ENCODE data around the gene CNEP1R1.

The CNEP1R1 gene

DNA sequence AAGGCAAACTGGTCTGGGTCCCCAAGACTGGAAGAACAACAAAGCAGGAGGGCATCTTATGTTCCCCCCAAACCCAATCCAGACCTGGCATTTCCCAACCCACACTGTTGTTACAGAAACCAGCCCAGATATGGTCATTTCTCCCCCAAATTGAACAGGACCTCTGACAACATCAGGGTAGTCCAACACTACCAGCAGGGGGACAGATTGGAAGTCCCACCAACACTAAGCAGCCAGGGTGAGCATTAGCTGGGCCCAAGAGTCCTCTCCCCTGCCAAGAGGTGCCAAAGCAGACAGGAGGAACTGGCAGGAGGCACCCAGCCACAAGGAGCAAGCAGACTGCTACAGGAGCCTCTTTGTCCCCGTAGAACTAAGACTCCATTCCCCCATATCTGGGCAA lies 29.3 kb upstream of the CNEP1R1 start:
- Histone ChIP-seq H4K20me1 (ENCODE audit: insufficient read depth, low read length, poor library complexity, severe bottlenecking) (no peaks in the 10 kb centered on the region), H3K9me2 (replicated peaks; ENCODE audit: low read depth, low read length) (no peaks in the 10 kb centered on the region), H3K36me3 (ENCODE audit: insufficient read depth, low read length) (no peaks in the 10 kb centered on the region), H2AFZ (ENCODE audit: low read length) (no peak overlapping the region), H3K79me2 (ENCODE audit: insufficient read depth, low read length) (no peaks in the 10 kb centered on the region), H3K4me3 (ENCODE audit: low read length, poor library complexity, severe bottlenecking) (no peak overlapping the region), H3K4me1 (ENCODE audit: insufficient read depth, low read length, poor library complexity, severe bottlenecking) (no peaks in the 10 kb centered on the region), H3K4me2 (ENCODE audit: low read depth, low read length, poor library complexity, severe bottlenecking) (no peak overlapping the region), H3K9ac (ENCODE audit: low read depth, low read length, poor library complexity, severe bottlenecking) (no peak overlapping the region), H3K27me3 (ENCODE audit: insufficient read depth, low read length, poor library complexity, severe bottlenecking) (no peaks in the 10 kb centered on the region), H3F3A (ENCODE audit: low read depth) (no peaks in the 10 kb centered on the region), H3K9me3 (ENCODE audit: insufficient read depth, low read depth, low read length) (no peaks in the 10 kb centered on the region)
- no peak for TF ChIP-seq EZH2phosphoT487 (IDR thresholded peaks at IDR 0.05; ENCODE audit: borderline replicate concordance)
- TF ChIP-seq, protein P1, sequence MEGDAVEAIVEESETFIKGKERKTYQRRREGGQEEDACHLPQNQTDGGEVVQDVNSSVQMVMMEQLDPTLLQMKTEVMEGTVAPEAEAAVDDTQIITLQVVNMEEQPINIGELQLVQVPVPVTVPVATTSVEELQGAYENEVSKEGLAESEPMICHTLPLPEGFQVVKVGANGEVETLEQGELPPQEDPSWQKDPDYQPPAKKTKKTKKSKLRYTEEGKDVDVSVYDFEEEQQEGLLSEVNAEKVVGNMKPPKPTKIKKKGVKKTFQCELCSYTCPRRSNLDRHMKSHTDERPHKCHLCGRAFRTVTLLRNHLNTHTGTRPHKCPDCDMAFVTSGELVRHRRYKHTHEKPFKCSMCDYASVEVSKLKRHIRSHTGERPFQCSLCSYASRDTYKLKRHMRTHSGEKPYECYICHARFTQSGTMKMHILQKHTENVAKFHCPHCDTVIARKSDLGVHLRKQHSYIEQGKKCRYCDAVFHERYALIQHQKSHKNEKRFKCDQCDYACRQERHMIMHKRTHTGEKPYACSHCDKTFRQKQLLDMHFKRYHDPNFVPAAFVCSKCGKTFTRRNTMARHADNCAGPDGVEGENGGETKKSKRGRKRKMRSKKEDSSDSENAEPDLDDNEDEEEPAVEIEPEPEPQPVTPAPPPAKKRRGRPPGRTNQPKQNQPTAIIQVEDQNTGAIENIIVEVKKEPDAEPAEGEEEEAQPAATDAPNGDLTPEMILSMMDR (conservative IDR thresholded peaks at IDR 0.05; ENCODE audit: low read length) = no peak; the same call in 1 of the 2 replicates

DNA sequence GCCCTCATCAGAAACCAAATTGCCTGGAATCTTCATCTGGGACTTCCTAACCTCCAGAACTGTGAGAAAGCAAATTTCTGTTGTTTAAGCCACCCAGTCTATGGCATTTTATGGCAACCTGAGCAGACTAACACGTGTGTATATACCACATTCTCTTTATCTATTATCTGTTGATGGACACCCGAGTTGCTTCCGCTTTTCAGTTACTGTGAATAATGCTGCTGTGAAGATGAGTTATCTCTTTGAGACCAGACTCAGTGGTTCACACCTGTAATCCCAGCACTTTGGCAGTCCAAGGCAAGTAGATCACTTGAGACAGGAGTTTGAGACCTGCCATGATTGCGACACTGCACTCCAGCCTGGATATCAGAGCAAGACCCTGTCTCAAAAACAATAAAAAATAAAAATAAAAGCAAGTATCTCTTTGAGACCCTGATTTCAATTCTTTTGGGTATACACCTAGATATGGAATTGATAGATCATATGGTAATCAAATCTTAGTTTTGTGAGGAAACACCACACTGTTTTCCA lies 27.2 kb upstream of the CNEP1R1 start:
- no peak overlapping the region for H3K4me2 ChIP-seq (ENCODE audit: low read depth, low read length, poor library complexity, severe bottlenecking)
- no peaks in the 10 kb centered on the region for H3F3A ChIP-seq (ENCODE audit: low read depth)
- TF ChIP-seq, protein P1 (conservative IDR thresholded peaks at IDR 0.05; ENCODE audit: low read length) = no peak
- TF ChIP-seq EZH2phosphoT487 (IDR thresholded peaks at IDR 0.05; ENCODE audit: borderline replicate concordance) = no peak
- no peaks in the 10 kb centered on the region for H3K4me1 ChIP-seq (ENCODE audit: insufficient read depth, low read length, poor library complexity, severe bottlenecking)
- no peak overlapping the region for H2AFZ ChIP-seq (ENCODE audit: low read length)
- no peaks in the 10 kb centered on the region for H3K9me3 ChIP-seq (ENCODE audit: insufficient read depth, low read depth, low read length)
- no peak overlapping the region for H3K9ac ChIP-seq (ENCODE audit: low read depth, low read length, poor library complexity, severe bottlenecking)
- no peaks in the 10 kb centered on the region for H3K27me3 ChIP-seq (ENCODE audit: insufficient read depth, low read length, poor library complexity, severe bottlenecking)
- no peaks in the 10 kb centered on the region for H3K79me2 ChIP-seq (ENCODE audit: insufficient read depth, low read length)
- H3K9me2 ChIP-seq (replicated peaks; ENCODE audit: low read depth, low read length) = no peaks in the 10 kb centered on the region
- no peak overlapping the region for H3K4me3 ChIP-seq (ENCODE audit: low read length, poor library complexity, severe bottlenecking)
- H3K36me3 ChIP-seq (ENCODE audit: insufficient read depth, low read length) = no peaks in the 10 kb centered on the region
- no peaks in the 10 kb centered on the region for H4K20me1 ChIP-seq (ENCODE audit: insufficient read depth, low read length, poor library complexity, severe bottlenecking)

DNA sequence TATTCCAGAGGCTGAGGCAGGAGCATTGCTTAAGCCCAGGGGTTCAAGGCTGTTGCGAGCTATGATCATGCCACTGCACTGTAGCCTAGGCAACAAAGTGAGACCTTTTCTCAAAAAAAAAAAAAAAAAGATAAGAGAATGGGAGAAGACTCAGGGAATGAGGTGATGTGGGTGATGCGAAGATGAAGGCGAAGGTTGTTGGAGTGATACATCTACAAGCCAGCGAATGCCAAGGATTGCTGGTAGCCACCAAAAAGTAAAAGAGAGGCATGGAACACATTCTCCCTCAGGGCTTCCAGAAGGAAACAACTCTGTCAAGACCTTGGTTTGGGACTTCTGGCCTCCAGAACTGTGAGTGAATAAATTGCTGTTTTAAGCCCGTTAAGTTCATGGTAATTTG lies 26.0 kb upstream of the CNEP1R1 start:
- Histone ChIP-seq H3K9me3 (ENCODE audit: insufficient read depth, low read depth, low read length) (no peaks in the 10 kb centered on the region), H3K79me2 (ENCODE audit: insufficient read depth, low read length) (no peaks in the 10 kb centered on the region), H4K20me1 (ENCODE audit: insufficient read depth, low read length, poor library complexity, severe bottlenecking) (no peaks in the 10 kb centered on the region), H2AFZ (ENCODE audit: low read length) (no peak overlapping the region), H3K4me1 (ENCODE audit: insufficient read depth, low read length, poor library complexity, severe bottlenecking) (no peaks in the 10 kb centered on the region), H3K9me2 (replicated peaks; ENCODE audit: low read depth, low read length) (no peaks in the 10 kb centered on the region), H3F3A (ENCODE audit: low read depth) (no peaks in the 10 kb centered on the region), H3K36me3 (ENCODE audit: insufficient read depth, low read length) (no peaks in the 10 kb centered on the region), H3K9ac (ENCODE audit: low read depth, low read length, poor library complexity, severe bottlenecking) (no peak overlapping the region), H3K27me3 (ENCODE audit: insufficient read depth, low read length, poor library complexity, severe bottlenecking) (no peaks in the 10 kb centered on the region), H3K4me2 (ENCODE audit: low read depth, low read length, poor library complexity, severe bottlenecking) (no peak overlapping the region), H3K4me3 (ENCODE audit: low read length, poor library complexity, severe bottlenecking) (no peak overlapping the region)
- no peak for TF ChIP-seq EZH2phosphoT487 (IDR thresholded peaks at IDR 0.05; ENCODE audit: borderline replicate concordance)
- TF ChIP-seq, protein P1 (conservative IDR thresholded peaks at IDR 0.05; ENCODE audit: low read length) = no peak

Data from Loucy (cell line).